ENCODE measurements around the gene NIBAN1.

Gene NIBAN1

DNA sequence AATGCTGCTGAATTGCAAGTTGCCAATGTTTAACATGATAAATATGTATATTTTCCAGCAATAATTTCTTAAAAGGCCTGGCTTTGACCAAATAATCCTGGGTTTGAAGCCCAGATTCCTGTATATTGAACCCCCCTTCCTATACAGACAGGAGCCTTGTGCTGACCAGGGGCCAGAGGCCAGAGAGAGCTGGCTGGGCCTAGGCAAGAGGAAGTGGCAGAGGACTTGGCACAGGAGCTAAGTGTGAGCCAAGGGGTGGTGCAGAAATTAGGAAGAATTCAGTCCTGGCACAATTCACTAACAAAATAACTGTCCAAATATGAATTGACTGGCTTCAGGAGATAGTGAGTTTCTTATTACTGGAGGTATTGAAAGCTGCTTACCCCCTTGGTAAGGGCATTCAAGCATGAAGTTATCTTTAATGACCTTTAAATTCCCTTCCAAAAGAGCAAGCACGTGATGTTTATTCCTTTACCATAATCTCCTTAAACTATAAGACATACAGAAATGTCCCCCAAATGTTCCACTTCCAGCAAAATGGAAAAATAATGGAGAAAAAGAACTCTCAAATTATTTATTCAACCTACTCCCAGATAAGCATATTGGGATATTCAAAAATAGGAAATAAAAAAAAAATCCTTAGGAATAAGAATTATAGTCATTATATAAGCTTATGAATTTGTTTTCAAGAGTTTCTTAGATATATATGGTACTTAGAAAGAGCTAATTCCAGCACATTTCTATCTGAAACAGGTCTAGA lies 26.6 kb downstream of the NIBAN1 start:
- no peak for TF ChIP-seq CTCF (IDR thresholded peaks at IDR 0.05)

DNA sequence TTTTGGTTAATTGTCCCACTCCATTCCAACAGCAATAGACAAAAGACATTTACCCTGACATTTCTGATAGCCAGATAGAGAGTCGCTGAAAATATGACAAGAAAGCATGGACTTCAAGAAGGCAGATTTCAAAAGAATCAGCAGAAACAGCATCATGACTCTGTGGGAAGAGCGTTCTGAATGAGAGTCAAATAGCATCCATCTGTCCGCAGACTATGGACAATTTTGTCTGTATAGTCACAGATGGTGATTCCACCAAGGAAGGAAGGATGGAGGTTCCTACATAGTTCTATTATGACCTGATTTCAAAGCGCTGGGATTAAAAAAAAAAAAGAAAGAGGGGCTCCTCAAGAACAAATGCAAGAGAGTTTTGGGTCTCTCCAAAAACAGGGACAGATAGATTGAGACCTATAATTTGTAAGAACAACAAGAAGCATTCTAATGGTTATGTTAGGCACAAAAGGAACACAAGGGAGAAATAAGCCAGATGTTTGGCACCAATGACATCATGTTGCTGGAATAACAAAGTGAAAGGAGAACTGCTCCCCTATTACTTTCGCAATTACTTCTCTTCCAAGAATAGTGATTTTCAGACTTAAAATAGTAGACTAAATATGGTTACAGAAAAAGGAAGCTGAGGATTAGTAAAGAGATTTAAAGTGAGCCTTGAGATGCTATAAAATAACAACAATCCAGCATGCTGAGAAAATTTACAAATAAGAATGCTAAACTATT lies 28.5 kb downstream of the NIBAN1 start:
- TF ChIP-seq CTCF (IDR thresholded peaks at IDR 0.05) = no peak

DNA sequence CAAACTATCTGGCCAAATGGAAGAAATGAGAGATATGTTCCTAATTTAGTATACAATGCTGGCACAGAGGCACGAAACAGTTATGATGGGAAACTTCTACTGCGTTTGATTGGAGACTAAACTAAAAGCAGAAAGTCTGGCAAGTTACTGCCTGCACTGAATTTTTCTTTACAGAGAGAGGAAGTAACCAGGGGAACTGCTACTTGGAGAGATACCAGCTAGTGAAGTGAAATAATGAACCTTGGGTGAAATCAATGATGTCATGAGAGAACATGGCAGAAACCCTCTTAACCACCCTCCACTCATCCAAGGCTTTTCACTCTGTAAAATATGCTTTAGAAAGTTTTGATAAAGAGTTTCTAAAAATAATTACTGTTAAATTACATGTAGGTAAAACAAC lies 29.3 kb downstream of the NIBAN1 start:
- TF ChIP-seq CTCF (IDR thresholded peaks at IDR 0.05) = no peak

DNA sequence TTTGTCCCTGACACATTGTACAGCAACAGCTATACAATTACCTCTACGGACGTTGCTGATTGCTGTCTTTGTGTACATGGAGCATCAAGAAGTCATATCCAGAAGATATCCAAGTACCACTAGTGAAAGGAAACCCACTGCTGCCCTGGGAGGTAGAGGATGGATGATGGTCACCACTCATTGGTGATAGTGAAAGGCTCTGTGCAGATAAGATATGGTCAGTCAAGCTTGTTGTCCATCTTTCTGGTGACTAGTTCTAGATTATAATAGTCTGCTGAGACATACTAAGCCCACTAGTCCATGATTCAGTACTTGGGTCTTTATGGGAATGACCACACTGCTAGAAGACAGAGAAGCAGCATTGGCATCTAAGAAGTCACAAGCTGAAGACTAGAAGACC lies 30.3 kb downstream of the NIBAN1 start:
- TF ChIP-seq CTCF (IDR thresholded peaks at IDR 0.05) = no peak

DNA sequence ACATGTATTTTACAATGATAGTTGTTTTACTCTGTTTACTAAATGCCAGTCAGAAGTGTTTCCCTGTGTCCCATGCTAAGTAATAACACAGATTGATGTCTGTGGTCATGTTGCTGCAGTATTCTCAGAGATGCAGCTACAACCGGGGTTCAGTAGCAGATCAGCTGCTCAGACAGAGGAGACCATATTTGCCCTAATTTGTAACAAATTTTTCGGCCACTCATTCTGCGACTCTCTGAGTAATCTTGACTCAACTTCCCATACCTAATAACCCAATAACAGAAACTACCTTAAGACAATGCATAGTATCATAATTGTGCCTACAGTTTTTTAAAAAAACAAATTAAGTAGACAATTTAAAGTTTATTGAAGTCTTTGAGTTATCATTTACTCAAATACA lies 32.6 kb downstream of the NIBAN1 start:
- TF ChIP-seq CTCF (IDR thresholded peaks at IDR 0.05) = no peak

- no peak for TF ChIP-seq CTCF (IDR thresholded peaks at IDR 0.05)
Observed at GRCh38 chr1:184941410-184941733, 32.9 kb downstream of the NIBAN1 start.

GRCh38 chr1:184940694-184941409 lies 33.5 kb downstream of the NIBAN1 start:
- no peak for TF ChIP-seq CTCF (IDR thresholded peaks at IDR 0.05)
